GM18505 (cell line): ENCODE data around the gene CLASP1.
"Not testable (repeated sequence)": the region's sequence is repeated elsewhere in the genome, so short reads cannot be mapped to it uniquely, and the experiment has no call there.

Source experiments
- ATAC-seq: cut with Tn5 transposase; IDR thresholded peaks from one replicate; pipeline ENCODE4 v1.9.1; 2021; ENCODE audit not compliant: unreplicated experiment
- POLR2A ChIP-seq: IDR thresholded peaks from 4 replicates; pipeline ENCODE4 v1.6.1; 2011; ENCODE audit warnings: borderline replicate concordance; ENCODE audit not compliant: insufficient read depth, insufficient read length; ENCODE audit errors: extremely low read depth

CLASP1 gene

DNA sequence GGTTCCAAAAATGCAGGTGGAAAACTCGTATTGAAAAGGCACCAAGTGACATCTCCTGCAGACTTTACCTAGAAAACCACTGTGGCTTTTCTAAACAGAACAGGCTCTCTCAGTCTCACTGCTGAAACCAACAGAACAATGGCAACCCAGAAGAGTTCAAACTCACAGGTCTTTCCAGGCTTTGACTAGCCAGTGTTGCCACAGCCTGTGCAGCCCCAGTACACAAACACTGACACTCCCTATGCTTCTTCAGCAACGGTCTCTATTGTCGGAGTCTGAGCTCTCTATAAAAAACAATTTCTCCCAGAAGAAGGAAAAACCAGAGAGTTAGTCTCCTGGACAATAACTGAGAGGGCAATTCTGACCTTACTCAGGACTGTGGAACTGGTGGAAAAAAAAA is 206.4 kb downstream of the CLASP1 start:
- TF ChIP-seq POLR2A = no peak

GRCh38 chr2:121438290-121438689 is 211.0 kb downstream of the CLASP1 start:
- not testable (repeated sequence) for ATAC-seq

More for the DNA sequence above, 206.4 kb downstream of the CLASP1 start:
- no peak for ATAC-seq

DNA sequence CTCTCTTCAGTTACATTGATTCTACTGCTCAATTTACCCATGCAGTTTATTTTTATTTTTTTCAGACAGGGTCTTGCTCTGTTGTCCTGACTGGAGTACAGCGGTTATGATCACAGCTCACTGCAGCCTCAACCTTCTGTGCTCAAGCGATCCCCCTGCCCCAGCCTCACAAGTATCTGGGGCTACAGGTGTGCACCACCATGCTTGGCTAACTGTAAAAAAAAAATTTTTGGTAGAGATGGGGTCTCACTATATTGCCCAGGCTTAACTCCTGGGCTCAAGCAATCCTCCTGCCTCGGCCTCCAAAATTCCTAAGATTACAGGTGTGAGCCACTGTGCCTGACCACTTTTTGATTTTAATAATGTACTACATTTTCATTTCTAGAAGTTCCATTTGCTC is 212.3 kb downstream of the CLASP1 start:
- ATAC-seq = no peak
- no peak for TF ChIP-seq POLR2A

GRCh38 chr2:121435790-121436189 is 213.5 kb downstream of the CLASP1 start:
- TF ChIP-seq POLR2A = no peak
- ATAC-seq = no peak

DNA sequence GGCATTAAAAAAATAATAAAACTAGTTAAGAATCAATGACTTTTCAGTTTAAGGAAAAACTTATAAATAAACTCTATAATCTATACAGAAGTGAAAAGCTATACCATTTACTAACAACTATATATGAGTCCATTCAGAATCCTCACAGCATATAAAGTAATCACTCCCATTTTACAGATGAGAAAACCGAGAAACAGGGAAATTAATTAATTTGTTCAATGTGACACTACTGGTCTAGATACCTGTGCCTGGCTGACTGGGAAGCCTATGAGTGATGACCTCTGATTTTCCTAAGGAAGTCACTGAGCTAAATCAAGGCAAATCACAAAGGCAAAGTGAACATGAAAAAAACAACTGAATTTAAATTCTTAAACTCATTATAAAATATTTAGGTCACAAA is 218.0 kb downstream of the CLASP1 start:
- no peak for ATAC-seq
- no peak for TF ChIP-seq POLR2A

DNA sequence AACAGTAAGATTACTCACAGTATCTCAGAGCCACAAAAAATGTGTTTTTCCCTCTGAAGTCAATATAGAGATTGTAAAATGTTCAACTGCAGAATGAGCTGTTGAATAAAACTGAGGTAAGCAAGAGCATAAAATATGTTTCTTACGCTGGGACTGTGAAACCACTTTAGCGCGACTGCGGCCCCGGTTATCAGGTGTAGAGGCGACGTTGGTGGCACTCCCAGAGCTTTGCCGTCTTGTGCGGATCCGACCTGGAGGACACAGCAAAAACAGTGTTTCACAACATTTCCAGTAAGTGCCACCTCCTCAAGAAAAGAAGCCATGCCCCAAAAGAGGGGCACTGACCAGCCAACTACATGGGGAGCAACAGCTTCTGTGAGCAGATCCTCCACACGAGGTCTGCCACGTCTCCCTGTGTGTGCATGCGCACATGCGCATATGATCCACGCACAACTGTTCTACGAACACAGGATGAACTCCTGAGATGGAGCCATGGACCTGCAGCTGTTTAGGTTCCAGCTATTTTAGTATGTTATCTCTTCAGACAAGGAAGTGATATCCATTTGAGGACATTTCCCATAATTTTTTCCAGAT is 219.2 kb downstream of the CLASP1 start:
- TF ChIP-seq POLR2A = no peak
- no peak for ATAC-seq

- ATAC-seq = no peak
- TF ChIP-seq POLR2A = no peak
These were observed 220.0 kb downstream of the CLASP1 start for GRCh38 chr2:121429119-121429903.

GRCh38 chr2:121427187-121427689 is 222.0 kb downstream of the CLASP1 start:
- TF ChIP-seq POLR2A = no peak
- ATAC-seq = no peak

- ATAC-seq = no peak
- TF ChIP-seq POLR2A = no peak
These were observed 228.8 kb downstream of the CLASP1 start for GRCh38 chr2:121420486-121420885.

DNA sequence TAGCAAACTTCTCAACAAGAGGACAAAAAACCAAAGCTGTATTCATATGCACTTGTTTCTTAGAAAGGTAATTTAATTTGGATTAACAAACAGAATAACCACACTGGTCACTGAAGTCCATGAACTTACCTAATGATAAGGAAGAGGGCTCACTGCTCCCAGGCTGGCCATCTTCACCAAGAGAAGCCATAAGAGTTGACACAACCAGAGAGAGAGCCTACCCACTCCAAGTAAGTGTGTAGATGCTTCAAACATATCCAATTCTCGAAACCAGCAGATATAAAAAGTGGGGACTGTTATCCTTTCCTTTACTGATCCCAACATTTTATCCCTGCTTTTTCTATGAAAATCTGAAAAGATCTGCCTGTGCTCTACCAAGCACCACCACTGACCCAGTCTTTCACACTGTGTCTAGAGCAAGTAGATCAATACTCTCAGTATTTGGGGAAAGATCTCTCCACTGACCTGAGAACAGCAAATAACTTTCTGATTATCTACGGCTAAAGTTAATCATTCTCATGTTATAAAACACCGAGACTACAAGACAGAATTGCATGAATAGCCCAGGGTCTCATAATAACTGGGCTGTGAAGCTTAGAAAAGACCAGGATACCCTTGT is 230.1 kb downstream of the CLASP1 start:
- no peak for ATAC-seq
- no peak for TF ChIP-seq POLR2A

DNA sequence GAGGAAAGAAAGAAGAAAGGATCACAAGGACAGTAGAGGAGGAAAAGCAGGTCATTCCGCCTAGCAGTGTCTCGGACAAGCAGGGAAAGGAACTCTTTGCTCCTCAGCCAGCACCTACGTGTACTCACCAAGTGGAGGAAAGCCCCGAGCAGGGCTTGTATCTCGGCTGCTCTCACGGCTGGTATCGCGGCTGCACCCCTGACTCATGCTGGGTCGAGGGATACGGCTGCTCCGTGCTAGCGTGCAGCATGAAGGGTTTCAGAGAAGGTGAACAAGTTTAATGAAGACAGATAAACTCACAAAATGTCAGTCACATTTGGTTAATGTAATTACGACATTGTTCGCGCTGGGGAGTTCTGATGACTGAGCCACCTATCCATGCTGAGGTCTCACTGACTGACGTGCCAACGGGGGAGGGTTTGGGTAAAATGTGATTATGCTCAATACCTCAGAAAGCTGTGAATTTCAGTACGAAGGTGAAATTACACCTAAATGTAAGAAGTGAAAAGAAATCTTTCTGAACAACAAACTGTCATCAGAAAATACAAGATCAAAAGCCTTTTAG is 230.7 kb downstream of the CLASP1 start:
- ATAC-seq = no peak
- TF ChIP-seq POLR2A = no peak

DNA sequence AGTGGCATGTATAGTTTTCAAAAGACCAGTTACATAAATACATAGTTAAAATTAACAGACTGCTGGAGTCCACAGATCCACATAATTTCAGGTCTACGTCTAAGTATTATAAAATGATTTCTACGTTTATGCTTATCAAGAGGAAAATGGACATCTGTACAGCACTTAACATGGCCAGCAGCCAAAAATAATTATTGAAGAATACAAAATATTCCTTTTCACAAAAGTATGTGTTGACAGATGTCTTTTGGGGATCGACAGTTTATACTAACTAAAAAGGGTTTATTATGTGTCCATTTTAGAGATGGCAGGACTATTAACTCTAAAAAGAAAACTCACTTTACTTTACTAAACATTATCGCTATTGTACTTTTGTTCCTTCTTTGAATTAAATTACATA is 231.4 kb downstream of the CLASP1 start:
- TF ChIP-seq POLR2A = no peak
- ATAC-seq = no peak

DNA sequence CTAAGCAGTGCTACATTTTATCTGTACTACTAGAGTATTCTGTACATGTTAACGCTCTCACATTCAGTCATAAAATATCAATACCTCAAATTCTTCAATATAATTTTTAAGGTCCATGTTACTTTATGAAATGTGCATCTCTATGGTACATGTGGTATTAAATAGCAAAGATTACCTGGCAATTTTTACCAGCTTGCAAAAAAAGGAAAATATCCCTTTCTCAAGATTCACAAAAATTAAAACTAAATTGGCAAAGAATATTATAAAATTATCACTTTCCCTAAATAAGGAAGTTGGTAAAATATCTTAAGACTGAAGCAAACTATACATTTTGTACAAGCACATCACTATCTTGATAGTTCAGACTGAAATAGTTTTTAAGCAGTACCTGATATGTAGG is 233.5 kb downstream of the CLASP1 start:
- no peak for TF ChIP-seq POLR2A
- ATAC-seq = no peak

DNA sequence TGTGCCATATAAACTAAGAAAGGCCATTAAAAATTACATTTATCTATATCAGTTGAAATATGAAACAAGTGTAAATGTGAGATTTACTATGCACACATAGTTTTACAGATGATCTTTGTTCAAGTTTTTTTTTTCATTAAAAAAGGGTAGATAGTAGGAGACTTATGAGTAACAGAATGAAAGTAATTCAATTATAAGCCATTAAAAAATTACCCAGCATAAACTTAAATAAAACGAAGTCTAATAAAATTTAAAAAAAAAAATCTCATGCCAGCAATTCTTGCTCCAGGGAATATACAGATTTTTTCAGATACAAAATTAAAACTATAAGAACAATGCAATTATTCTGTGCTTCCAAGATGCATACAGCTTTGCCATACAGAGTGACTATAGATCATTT is 236.9 kb downstream of the CLASP1 start:
- no peak for TF ChIP-seq POLR2A
- ATAC-seq = no peak
